HL-60 (cell line): Measurements from ENCODE around the gene TMEM26.
"Not testable (repeated sequence)": the region's sequence is repeated elsewhere in the genome, so short reads cannot be mapped to it uniquely, and the experiment has no call there.

ENCODE experiments used
- DNase-seq, 2 experiments: peaks; one replicate each; pipeline ENCODE4 v3.0.0-alpha.2; 2010 to 2020; ENCODE audit warnings: low read depth in 1 of 2, low spot score in 1 of 2
- H3K27ac ChIP-seq: fragments of 250-450 bp; sonication (Bioruptor Pico); replicated peaks from 2 replicates; pipeline ENCODE4 v1.5.1; 2020; ENCODE audit warnings: mild to moderate bottlenecking, moderate library complexity
- H3K27me3 ChIP-seq: fragments of 250-450 bp; sonication (Bioruptor Pico); 2 replicates; pipeline ENCODE4 v1.5.1; 2021; ENCODE audit warnings: mild to moderate bottlenecking, moderate library complexity; ENCODE audit not compliant: insufficient read depth, poor library complexity, severe bottlenecking
- H3K4me3 ChIP-seq: replicated peaks from 2 replicates; pipeline ENCODE4 v1.5.1; 2011; ENCODE audit warnings: mild to moderate bottlenecking, control low read depth, low read length; ENCODE audit not compliant: insufficient read depth
- GABPA ChIP-seq: IDR thresholded peaks from 2 replicates; pipeline ENCODE4 v1.6.1; 2012; ENCODE audit warnings: low read depth
- POLR2AphosphoS5 ChIP-seq: IDR thresholded peaks from 2 replicates; pipeline ENCODE4 v1.6.1; 2012; ENCODE audit warnings: low read depth
- SPI1 ChIP-seq: IDR thresholded peaks from 2 replicates; pipeline ENCODE4 v1.6.1; 2012; ENCODE audit warnings: low read depth, mild to moderate bottlenecking, borderline replicate concordance
- TF ChIP-seq, protein P1 (sequence below): IDR thresholded peaks from 2 replicates; pipeline ENCODE4 v1.6.1; 2012; ENCODE audit warnings: low read depth; ENCODE audit not compliant: insufficient replicate concordance
- TF ChIP-seq, protein P2 (sequence below): IDR thresholded peaks from one replicate; pipeline ENCODE4 v1.5.1; 2011; ENCODE audit warnings: low read length, control low read depth, inconsistent platforms; ENCODE audit not compliant: insufficient read depth

TMEM26 gene

DNA sequence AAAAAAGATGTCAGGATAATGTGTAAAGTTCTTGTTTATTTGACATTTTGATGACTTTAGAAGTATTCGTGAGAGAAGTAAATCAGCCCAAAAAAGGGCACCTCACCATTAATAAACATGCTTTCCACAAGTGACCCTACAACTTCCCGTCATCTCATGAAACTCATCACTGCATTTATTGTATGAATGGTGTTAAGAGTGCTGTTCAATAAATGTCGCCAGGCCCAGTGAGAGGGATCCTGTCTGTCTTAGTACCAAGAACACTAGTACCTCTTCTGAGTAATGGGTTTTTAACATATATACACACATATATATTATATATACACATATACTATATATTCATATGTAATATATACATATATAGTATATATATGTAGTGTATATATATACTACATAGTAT is 61.9 kb downstream of the TMEM26 start:
- Histone ChIP-seq H3K27me3 (no peaks in the 10 kb centered on the region), H3K4me3 (no peak overlapping the region), H3K27ac (no peak overlapping the region)
- TF ChIP-seq, protein P1, sequence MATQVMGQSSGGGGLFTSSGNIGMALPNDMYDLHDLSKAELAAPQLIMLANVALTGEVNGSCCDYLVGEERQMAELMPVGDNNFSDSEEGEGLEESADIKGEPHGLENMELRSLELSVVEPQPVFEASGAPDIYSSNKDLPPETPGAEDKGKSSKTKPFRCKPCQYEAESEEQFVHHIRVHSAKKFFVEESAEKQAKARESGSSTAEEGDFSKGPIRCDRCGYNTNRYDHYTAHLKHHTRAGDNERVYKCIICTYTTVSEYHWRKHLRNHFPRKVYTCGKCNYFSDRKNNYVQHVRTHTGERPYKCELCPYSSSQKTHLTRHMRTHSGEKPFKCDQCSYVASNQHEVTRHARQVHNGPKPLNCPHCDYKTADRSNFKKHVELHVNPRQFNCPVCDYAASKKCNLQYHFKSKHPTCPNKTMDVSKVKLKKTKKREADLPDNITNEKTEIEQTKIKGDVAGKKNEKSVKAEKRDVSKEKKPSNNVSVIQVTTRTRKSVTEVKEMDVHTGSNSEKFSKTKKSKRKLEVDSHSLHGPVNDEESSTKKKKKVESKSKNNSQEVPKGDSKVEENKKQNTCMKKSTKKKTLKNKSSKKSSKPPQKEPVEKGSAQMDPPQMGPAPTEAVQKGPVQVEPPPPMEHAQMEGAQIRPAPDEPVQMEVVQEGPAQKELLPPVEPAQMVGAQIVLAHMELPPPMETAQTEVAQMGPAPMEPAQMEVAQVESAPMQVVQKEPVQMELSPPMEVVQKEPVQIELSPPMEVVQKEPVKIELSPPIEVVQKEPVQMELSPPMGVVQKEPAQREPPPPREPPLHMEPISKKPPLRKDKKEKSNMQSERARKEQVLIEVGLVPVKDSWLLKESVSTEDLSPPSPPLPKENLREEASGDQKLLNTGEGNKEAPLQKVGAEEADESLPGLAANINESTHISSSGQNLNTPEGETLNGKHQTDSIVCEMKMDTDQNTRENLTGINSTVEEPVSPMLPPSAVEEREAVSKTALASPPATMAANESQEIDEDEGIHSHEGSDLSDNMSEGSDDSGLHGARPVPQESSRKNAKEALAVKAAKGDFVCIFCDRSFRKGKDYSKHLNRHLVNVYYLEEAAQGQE = no peak
- TF ChIP-seq POLR2AphosphoS5 (no peak), GABPA (no peak), SPI1 (no peak)
- TF ChIP-seq, protein P2, sequence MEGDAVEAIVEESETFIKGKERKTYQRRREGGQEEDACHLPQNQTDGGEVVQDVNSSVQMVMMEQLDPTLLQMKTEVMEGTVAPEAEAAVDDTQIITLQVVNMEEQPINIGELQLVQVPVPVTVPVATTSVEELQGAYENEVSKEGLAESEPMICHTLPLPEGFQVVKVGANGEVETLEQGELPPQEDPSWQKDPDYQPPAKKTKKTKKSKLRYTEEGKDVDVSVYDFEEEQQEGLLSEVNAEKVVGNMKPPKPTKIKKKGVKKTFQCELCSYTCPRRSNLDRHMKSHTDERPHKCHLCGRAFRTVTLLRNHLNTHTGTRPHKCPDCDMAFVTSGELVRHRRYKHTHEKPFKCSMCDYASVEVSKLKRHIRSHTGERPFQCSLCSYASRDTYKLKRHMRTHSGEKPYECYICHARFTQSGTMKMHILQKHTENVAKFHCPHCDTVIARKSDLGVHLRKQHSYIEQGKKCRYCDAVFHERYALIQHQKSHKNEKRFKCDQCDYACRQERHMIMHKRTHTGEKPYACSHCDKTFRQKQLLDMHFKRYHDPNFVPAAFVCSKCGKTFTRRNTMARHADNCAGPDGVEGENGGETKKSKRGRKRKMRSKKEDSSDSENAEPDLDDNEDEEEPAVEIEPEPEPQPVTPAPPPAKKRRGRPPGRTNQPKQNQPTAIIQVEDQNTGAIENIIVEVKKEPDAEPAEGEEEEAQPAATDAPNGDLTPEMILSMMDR = no peak
- no peak for DNase-seq

DNA sequence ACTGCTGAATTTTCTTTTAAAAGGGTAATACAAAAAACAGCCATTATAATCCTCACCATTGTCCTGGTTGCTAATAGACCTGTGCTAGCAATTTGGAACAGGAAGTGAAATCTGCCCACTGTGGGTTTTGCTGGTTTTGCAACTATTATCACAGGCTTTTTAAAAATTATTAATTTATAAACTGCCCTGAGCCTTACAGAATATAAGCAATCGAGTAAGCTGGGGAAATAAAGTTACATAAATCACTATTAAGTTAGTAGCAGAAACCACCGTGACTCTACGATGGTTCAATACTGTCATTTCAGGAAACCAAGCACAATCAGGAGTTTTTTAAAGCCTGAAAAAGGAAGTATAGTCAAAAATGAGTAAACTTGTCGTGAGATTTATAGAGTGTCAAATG is 62.3 kb downstream of the TMEM26 start:
- peak in 1 of 2 experiments; percentile 2 for DNase-seq
- H3K4me3 ChIP-seq = no peak overlapping the region
- TF ChIP-seq POLR2AphosphoS5 (no peak), SPI1 (no peak), GABPA (no peak)
- TF ChIP-seq, protein P1 = no peak
- TF ChIP-seq, protein P2 = no peak
- no peak overlapping the region for H3K27ac ChIP-seq
- no peaks in the 10 kb centered on the region for H3K27me3 ChIP-seq

DNA sequence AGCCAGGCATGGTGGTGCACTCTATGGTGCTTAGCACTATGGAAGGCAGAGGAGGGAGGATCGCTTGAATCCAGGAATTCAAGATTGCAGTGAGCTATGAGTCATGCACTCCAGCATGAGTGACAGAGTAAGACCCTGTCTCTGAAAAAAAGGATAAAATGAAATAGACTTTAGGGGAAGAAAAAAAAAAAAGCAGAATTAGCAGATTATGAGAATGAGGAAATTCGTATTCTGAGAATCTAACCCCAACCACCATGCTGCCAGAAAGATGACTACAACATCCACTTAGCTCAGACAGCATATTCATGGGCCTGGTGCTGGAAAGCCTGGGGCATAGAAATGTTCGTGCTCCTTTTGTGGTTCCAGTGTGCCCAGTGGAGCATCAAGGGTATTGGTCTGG is 63.3 kb downstream of the TMEM26 start:
- H3K27me3 ChIP-seq = no peaks in the 10 kb centered on the region
- peak in 1 of 2 experiments; percentile 4 for DNase-seq
- no peak overlapping the region for H3K4me3 ChIP-seq
- no peak for TF ChIP-seq GABPA
- no peak for TF ChIP-seq SPI1
- TF ChIP-seq, protein P2 = no peak
- no peak for TF ChIP-seq POLR2AphosphoS5
- TF ChIP-seq, protein P1 = no peak
- no peak overlapping the region for H3K27ac ChIP-seq

DNA sequence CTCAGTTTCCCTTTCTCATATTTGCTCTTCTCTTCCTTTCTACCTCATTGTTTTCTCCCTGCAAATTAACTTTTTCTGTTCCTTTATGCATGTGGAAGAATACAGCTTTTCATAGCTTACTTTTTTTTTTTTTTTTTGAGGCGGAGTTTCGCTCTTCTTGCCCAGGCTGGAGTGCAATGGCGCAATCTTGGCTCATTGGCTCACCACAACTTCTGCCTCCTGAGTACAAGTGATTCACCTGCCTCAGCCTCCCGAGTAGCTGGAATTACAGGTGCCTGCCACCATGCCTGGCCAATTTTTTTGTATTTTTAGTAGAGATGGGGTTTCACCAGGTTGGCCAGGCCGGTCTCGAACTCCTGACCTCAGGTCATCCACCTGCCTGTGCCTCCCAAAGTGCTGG is 64.2 kb downstream of the TMEM26 start:
- H3K27ac ChIP-seq, H3K27me3 ChIP-seq, H3K4me3 ChIP-seq: not testable (repeated sequence)
- peak in 1 of 2 experiments; percentile 45 for DNase-seq
